ENCODE measurements around the gene ALAD.
"Not testable (repeated sequence)": the region's sequence is repeated elsewhere in the genome, so short reads cannot be mapped to it uniquely, and the experiment has no call there.

Gene ALAD

DNA sequence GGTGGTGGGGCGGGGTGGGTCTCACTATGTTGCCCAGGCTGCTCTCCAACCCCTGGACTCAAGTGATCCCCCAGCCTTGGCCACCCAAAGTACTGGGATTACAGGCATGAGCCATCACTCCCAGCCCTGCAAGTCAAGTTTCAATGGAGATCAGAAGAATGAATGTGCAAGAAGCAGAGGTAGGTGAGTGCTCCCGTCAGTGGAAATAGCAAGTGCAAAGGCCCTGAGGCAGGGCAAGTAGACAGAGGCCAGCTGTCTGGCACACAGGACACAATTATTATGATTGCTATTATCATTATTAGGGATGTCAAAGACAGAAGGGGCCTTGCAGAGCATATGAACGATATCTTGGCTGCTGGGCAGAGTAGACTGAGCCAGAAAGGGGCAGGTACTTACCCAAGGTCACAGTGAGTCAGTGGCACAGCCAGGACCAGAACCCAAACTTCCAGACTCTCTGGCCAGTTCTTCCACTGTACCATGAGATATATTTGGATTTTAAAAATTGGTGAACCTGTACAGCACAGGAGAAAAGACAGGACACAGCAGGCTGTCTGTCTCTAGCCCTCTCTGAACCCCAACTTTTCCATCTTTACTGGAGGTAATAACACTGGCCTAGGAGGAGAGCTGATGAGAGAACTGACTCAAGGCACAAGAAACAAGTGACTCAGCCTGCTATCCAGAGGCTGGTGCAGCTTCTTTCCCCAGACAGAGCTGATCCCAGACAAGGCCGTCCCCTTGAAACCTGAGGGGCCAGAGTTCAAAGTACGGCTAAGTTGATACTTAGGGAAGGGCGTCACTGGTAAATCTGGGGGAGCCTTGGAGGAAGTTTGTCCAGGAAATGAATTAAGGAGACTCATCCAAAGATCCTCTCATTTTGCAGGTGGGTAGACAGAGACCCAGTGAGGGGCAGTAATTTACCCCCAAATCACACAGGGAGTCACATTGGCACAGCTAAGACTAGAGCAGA, 25.7 kb downstream of the ALAD start:
- DNase-seq (ENCODE audit: low spot score in 2 of 2): no peak
- H3K9me3 ChIP-seq: no peaks in the 10 kb centered on the region
- in situ Hi-C loops (cut with MboI; ENCODE audit: low sequenced_read_pairs): no loop called here
- H3K4me3 ChIP-seq: peak overlapping the region; percentile 95
- H3K36me3 ChIP-seq (replicated peaks): peaks cover 12% of the 10 kb centered on the region
- peaks cover 7% of the 10 kb centered on the region; the same call in 1 of the 2 replicates for H3K4me1 ChIP-seq
- no peaks in the 10 kb centered on the region for H3K27me3 ChIP-seq (ENCODE audit: low read depth)

DNA sequence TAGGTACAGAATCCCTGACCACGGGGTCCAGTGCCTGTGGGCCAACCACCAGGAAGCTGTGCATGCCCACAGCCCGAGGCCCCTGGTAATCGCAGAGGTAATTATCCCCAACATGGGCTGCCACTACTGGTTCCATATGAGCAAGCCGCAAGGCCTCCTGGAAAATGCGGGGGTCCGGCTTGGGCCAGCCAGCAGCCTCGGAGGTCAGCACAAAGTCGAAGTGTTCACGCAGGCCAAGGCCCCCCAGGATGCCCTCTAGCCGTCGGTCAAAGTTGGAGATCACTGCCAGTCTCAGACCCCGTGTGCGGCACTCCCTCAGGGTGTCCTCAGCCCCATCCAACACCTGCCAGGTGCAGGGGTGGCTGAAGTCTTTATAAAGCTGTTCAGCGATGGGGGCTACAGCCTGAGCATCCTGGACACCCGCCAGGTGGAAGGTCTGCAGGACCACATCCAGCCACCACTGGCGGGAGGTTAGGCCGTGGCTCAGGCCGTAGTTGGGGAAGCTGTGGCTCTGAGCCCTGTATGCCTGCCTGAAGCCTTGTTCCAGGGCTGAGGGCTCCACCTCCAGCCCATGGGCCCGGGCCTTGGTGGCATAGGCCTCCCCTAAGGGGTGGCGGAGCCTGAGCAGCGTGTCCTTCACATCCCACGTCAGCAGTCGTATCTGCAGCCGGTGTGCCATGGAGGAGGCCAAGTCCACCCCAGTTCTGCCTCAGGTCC, 27.2 kb downstream of the ALAD start:
- no peak overlapping the region for H3K4me3 ChIP-seq
- no peaks in the 10 kb centered on the region for H3K9me3 ChIP-seq
- peaks cover 12% of the 10 kb centered on the region for H3K36me3 ChIP-seq (replicated peaks)
- in situ Hi-C loops (cut with MboI; ENCODE audit: low sequenced_read_pairs): no loop called here
- DNase-seq (ENCODE audit: low spot score in 2 of 2): no peak
- H3K27me3 ChIP-seq (ENCODE audit: low read depth): no peaks in the 10 kb centered on the region
- peaks cover 7% of the 10 kb centered on the region; the same call in 1 of the 2 replicates for H3K4me1 ChIP-seq

DNA sequence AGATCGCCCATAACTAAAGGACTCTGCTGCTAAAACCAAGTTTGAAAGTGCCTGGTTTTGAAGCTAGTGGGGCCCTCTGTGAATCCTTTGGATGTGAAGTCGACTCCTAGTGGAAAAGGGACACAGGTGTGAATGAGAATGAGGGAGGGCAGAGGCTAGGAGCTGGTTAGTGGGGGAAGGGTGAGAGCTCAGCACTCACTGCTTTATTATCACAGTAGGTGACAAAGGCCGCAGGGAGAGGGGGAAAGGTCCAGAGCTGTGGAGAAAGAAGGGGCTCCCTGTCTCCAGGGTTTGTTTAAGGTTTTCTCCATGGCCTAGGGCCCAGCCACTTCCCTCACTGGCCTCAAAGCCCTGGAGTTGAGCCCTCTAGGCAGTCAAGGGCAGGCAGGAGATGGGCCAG, 27.8 kb downstream of the ALAD start:
- H3K27me3 ChIP-seq (ENCODE audit: low read depth): no peaks in the 10 kb centered on the region
- peaks cover 7% of the 10 kb centered on the region; the same call in 1 of the 2 replicates for H3K4me1 ChIP-seq
- in situ Hi-C loops (cut with MboI; ENCODE audit: low sequenced_read_pairs): no loop called here
- no peak overlapping the region for H3K4me3 ChIP-seq
- peaks cover 12% of the 10 kb centered on the region for H3K36me3 ChIP-seq (replicated peaks)
- H3K9me3 ChIP-seq: no peaks in the 10 kb centered on the region
- no peak for DNase-seq (ENCODE audit: low spot score in 2 of 2)

DNA sequence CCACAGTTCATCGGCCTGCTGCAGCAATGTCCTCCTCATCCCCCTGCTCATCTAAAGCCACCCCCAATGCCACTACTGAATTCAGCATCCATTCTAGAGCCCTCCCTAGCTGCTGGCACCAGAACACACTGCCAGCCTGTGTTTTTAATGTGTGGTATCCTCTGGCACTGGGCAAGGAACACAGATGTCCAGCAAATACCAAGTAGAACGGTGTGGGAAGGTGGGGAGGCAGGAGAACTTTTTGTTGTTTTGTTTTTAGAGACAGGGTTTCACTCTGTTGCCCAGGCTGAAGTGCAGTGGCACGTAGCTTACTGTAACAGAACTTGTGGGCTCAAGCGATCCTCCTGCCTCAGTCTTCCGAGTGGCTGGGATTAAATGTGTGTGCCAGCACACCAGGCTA, 29.0 kb downstream of the ALAD start:
- in situ Hi-C loops (cut with MboI; ENCODE audit: low sequenced_read_pairs): no loop called here
- Histone ChIP-seq H3K4me1 (peaks cover 4% of the 10 kb centered on the region; the same call in 1 of the 2 replicates), H3K27me3 (ENCODE audit: low read depth) (no peaks in the 10 kb centered on the region), H3K4me3 (no peak overlapping the region), H3K9me3 (no peaks in the 10 kb centered on the region), H3K36me3 (replicated peaks) (peaks cover 12% of the 10 kb centered on the region)
- DNase-seq (ENCODE audit: low spot score in 2 of 2): no peak

DNA sequence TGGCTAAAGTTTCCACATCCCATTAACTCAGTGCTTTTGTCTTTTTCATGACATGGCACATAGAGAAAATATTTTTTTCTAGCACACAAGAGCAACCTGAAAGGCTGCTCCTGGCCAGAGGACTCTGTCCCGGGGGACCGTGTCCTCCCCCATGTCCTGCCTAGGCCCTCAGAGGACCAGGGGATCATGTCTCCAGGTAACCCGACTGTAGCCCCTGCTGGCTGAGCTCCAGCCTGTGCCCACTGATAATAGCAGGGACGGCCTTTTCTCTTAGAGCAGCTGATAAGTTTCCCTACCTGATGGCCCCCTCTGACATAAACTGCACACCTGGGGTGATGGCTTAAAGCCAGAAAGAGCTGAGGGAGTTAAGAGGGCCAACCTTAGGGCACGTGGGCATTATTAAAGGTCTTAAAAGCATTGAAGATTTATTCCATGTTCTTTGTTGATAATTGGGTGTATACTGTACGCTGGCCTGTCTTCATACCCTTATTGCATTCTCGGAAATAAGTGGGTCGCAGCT, 30.2 kb downstream of the ALAD start:
- H3K4me1 ChIP-seq: peaks cover 4% of the 10 kb centered on the region; the same call in 1 of the 2 replicates
- H3K36me3 ChIP-seq (replicated peaks): peaks cover 12% of the 10 kb centered on the region
- H3K27me3 ChIP-seq (ENCODE audit: low read depth): no peaks in the 10 kb centered on the region
- in situ Hi-C loops (cut with MboI; ENCODE audit: low sequenced_read_pairs): no loop called here
- H3K9me3 ChIP-seq: no peaks in the 10 kb centered on the region
- no peak for DNase-seq (ENCODE audit: low spot score in 2 of 2)
- H3K4me3 ChIP-seq: no peak overlapping the region

GRCh38 chr9:113369855-113370140, 31.3 kb downstream of the ALAD start:
- H3K4me3 ChIP-seq: no peak overlapping the region
- H3K27me3 ChIP-seq (ENCODE audit: low read depth): no peaks in the 10 kb centered on the region
- H3K4me1 ChIP-seq: no peaks in the 10 kb centered on the region
- H3K9me3 ChIP-seq: no peaks in the 10 kb centered on the region
- DNase-seq (ENCODE audit: low spot score in 2 of 2): no peak
- in situ Hi-C loops (cut with MboI; ENCODE audit: low sequenced_read_pairs): no loop called here
- peaks cover 12% of the 10 kb centered on the region for H3K36me3 ChIP-seq (replicated peaks)

DNA sequence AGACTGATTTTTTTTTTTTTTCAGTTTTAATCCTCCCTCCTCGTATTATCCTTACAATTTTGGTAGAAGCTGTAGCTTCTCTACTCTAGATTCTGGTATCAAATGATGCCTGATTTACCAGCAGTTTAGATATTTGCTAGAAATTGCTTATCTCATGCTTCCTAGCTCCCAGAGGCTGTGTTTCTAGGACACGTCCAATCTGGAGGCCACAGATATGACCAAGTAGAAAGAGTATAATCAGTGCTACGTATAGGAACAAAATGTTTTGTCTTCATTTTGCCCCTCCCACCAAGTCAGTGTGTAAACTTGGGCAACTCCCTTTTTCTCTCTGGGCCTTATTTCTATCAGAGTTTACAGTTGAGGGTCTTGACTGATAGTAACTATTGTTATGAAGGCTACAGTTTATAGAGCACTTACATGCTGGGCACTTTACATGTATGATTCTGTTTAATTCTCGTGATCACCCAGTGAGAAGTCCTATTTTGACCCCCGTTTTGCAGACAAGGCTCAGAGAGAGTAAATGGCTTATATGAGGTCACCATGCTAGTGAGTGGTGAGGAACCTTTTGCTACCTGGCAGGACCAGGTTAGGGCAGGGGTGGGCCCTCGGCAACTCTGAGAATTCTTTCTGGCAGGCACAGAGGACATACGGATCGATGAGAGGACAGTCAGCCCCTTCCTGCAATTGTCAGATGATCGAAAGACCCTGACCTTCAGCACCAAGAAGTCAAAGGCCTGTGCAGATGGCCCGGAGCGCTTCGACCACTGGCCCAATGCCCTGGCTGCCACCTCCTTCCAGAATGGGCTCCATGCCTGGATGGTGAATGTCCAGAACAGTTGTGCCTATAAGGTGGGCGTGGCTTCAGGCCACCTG, 31.9 kb downstream of the ALAD start:
- H3K4me3 ChIP-seq: no peak overlapping the region
- H3K4me1 ChIP-seq: no peaks in the 10 kb centered on the region
- no peaks in the 10 kb centered on the region for H3K27me3 ChIP-seq (ENCODE audit: low read depth)
- no peaks in the 10 kb centered on the region for H3K9me3 ChIP-seq
- H3K36me3 ChIP-seq (replicated peaks): peaks cover 12% of the 10 kb centered on the region
- in situ Hi-C loops (cut with MboI; ENCODE audit: low sequenced_read_pairs): no loop called here
- DNase-seq (ENCODE audit: low spot score in 2 of 2): no peak

DNA sequence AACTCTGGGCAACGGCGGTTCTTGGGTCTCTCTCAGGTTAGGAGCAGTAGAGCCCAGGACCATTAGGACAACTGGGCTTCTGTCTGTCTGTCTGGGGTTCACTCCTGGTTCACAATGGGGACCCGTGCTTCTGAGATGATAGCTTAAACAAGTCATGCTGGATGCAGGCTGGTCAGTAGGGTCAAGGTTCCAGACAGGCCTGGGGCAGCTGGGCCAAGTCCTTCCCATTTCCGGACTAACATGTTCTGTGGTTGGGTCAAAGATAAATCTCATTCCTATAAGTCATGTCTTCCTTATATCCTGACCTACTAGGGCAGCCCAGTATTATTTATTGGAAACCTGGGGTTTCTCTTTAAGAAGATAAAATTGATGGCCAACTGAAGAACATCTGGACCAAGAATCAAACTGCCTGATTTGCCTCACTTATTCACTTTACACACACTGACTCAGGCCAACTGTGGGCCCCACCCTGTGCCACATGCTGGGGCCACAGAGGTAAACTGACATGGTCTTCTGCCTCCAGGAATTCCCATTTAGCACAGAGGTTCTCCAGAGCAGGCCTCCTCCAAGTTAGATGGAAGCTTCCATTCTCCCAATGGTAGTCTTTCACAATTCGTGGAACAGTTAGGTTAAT, 32.6 kb downstream of the ALAD start:
- Histone ChIP-seq H3K4me3 (no peak overlapping the region), H3K27me3 (ENCODE audit: low read depth) (no peaks in the 10 kb centered on the region), H3K4me1 (no peaks in the 10 kb centered on the region), H3K36me3 (replicated peaks) (peaks cover 5% of the 10 kb centered on the region), H3K9me3 (no peaks in the 10 kb centered on the region)
- in situ Hi-C loops (cut with MboI; ENCODE audit: low sequenced_read_pairs): no loop called here
- DNase-seq (ENCODE audit: low spot score in 2 of 2): no peak

GRCh38 chr9:113365652-113366051, 35.4 kb downstream of the ALAD start:
- H3K9me3 ChIP-seq; H3K36me3 ChIP-seq (replicated peaks); in situ Hi-C loops (cut with MboI; ENCODE audit: low sequenced_read_pairs); H3K27me3 ChIP-seq (ENCODE audit: low read depth); H3K4me1 ChIP-seq; DNase-seq (ENCODE audit: low spot score in 2 of 2); H3K4me3 ChIP-seq: not testable (repeated sequence)

DNA sequence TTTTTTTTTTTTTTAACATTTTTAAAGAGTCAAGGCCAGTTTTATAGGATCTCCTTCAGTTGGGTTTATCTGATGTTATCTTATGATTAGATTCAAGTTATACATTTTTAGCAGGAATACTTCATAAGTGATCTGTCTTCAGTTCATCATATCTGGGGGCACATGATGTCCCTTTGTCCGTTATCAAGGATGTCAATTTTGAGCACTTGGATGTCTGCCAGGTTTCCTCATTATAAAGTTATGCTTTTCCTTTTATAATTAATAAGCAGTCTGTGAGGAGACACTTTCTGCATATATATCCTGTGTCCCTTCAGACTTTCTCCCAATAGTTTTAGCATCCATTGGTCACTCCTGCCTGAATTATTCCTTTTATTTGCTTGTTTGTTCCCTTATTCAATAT, 36.1 kb downstream of the ALAD start:
- DNase-seq (ENCODE audit: low spot score in 2 of 2): no peak
- Histone ChIP-seq H3K4me1 (no peaks in the 10 kb centered on the region), H3K36me3 (replicated peaks) (no peaks in the 10 kb centered on the region), H3K9me3 (no peaks in the 10 kb centered on the region), H3K27me3 (ENCODE audit: low read depth) (no peaks in the 10 kb centered on the region), H3K4me3 (no peak overlapping the region)
- in situ Hi-C loops (cut with MboI; ENCODE audit: low sequenced_read_pairs): no loop called here

GRCh38 chr9:113363336-113363735, 37.7 kb downstream of the ALAD start:
- H3K36me3 ChIP-seq (replicated peaks): no peaks in the 10 kb centered on the region
- no peak for DNase-seq (ENCODE audit: low spot score in 2 of 2)
- no peaks in the 10 kb centered on the region for H3K9me3 ChIP-seq
- in situ Hi-C loops (cut with MboI; ENCODE audit: low sequenced_read_pairs): no loop called here
- H3K4me1 ChIP-seq: no peaks in the 10 kb centered on the region
- H3K27me3 ChIP-seq (ENCODE audit: low read depth): no peaks in the 10 kb centered on the region
- H3K4me3 ChIP-seq: no peak overlapping the region

GRCh38 chr9:113361304-113362018, 39.6 kb downstream of the ALAD start:
- in situ Hi-C loops (cut with MboI; ENCODE audit: low sequenced_read_pairs): no loop called here
- no peak for DNase-seq (ENCODE audit: low spot score in 2 of 2)
- Histone ChIP-seq H3K9me3 (no peaks in the 10 kb centered on the region), H3K4me1 (no peaks in the 10 kb centered on the region), H3K36me3 (replicated peaks) (no peaks in the 10 kb centered on the region), H3K4me3 (no peak overlapping the region), H3K27me3 (ENCODE audit: low read depth) (no peaks in the 10 kb centered on the region)

All from HAP-1 (cell line).